SK-N-MC (cell line): Measurements from ENCODE around the gene ANKRD11.
A peak's percentile ranks its signal among the peaks of the same experiment; 100 is the strongest.

Source experiments
- DNase-seq: peaks from one replicate; pipeline ENCODE4 v3.0.0-alpha.2; 2011; ENCODE audit warnings: low read depth, low spot score
- H3K27ac ChIP-seq: fragments of 200-600 bp; sonication (generic); 2 replicates; pipeline ENCODE4 v1.5.1; 2016; ENCODE audit warnings: mixed run types
- H3K36me3 ChIP-seq: fragments of 200-600 bp; sonication (generic); 2 replicates; pipeline ENCODE4 v1.6.1; 2017; ENCODE audit warnings: antibody characterized with exemption, low read length, mixed read lengths; ENCODE audit not compliant: insufficient read depth
- H3K4me3 ChIP-seq: fragments of 200-600 bp; sonication (generic); 2 replicates; pipeline ENCODE4 v1.5.1; 2016
- H3K9ac ChIP-seq: fragments of 200-600 bp; sonication (generic); 2 replicates; pipeline ENCODE4 v1.8.0; 2017; ENCODE audit warnings: mixed run types, mixed read lengths; ENCODE audit not compliant: insufficient read length
- H3K9me3 ChIP-seq: fragments of 200-600 bp; sonication (generic); 2 replicates; pipeline ENCODE4 v1.6.1; 2017; ENCODE audit warnings: low read depth, mild to moderate bottlenecking, antibody characterized with exemption, low read length, moderate library complexity, mixed read lengths
- EZH2 ChIP-seq: fragments of 200-600 bp; sonication (generic); IDR thresholded peaks from one replicate; pipeline ENCODE4 v1.6.1; 2017; ENCODE audit warnings: antibody characterized with exemption
- FOXP2 ChIP-seq: optimal IDR thresholded peaks from 2 replicates; pipeline ENCODE3; 2011; ENCODE audit warnings: mild to moderate bottlenecking, moderate library complexity; ENCODE audit not compliant: insufficient read depth; ENCODE audit errors: extremely low read length, control extremely low read depth
- POLR2AphosphoS5 ChIP-seq: IDR thresholded peaks from 2 replicates; pipeline ENCODE4 v1.6.1; 2012; ENCODE audit warnings: mild to moderate bottlenecking, low read depth, low read length, borderline replicate concordance

Gene ANKRD11

GRCh38 chr16:89377453-89377848 is 112.9 kb downstream of the ANKRD11 start:
- H3K9me3 ChIP-seq, result no peaks in the 10 kb centered on the region
- no peak for DNase-seq
- no peak for TF ChIP-seq FOXP2
- no peak overlapping the region for H3K9ac ChIP-seq
- H3K4me3 ChIP-seq, result no peak overlapping the region
- H3K36me3 ChIP-seq, result no peaks in the 10 kb centered on the region
- no peak overlapping the region for H3K27ac ChIP-seq

GRCh38 chr16:89376812-89377452 is 113.4 kb downstream of the ANKRD11 start:
- H3K9ac ChIP-seq, result no peak overlapping the region
- no peaks in the 10 kb centered on the region; the same call in 1 of the 2 replicates for H3K36me3 ChIP-seq
- H3K27ac ChIP-seq, result no peak overlapping the region
- H3K4me3 ChIP-seq, result no peak overlapping the region
- no peak for DNase-seq
- H3K9me3 ChIP-seq, result no peaks in the 10 kb centered on the region
- TF ChIP-seq FOXP2 (no peak), EZH2 (no peak), POLR2AphosphoS5 (no peak)

- no peak for DNase-seq
- Histone ChIP-seq H3K9ac (no peak overlapping the region), H3K9me3 (no peaks in the 10 kb centered on the region), H3K27ac (no peak overlapping the region), H3K36me3 (no peaks in the 10 kb centered on the region; the same call in 1 of the 2 replicates), H3K4me3 (no peak overlapping the region)
- no peak for TF ChIP-seq FOXP2
- TF ChIP-seq POLR2AphosphoS5, result no peak
- no peak for TF ChIP-seq EZH2
These were observed 114.7 kb downstream of the ANKRD11 start for GRCh38 chr16:89375686-89376085.

- Histone ChIP-seq H3K9ac (no peak overlapping the region), H3K36me3 (no peaks in the 10 kb centered on the region; the same call in 1 of the 2 replicates), H3K27ac (no peak overlapping the region), H3K9me3 (no peaks in the 10 kb centered on the region), H3K4me3 (no peak overlapping the region)
- TF ChIP-seq FOXP2, result peak; percentile 95
- TF ChIP-seq POLR2AphosphoS5, result no peak
- no peak for TF ChIP-seq EZH2
- DNase-seq, result no peak
These were observed 115.3 kb downstream of the ANKRD11 start for GRCh38 chr16:89375021-89375420.

GRCh38 chr16:89374393-89374960 is 115.9 kb downstream of the ANKRD11 start:
- H3K27ac ChIP-seq, result no peak overlapping the region

GRCh38 chr16:89373355-89374110 is 116.8 kb downstream of the ANKRD11 start:
- no peak overlapping the region for H3K27ac ChIP-seq
- no peaks in the 10 kb centered on the region; the same call in 1 of the 2 replicates for H3K36me3 ChIP-seq
- DNase-seq, result no peak
- no peaks in the 10 kb centered on the region for H3K9me3 ChIP-seq
- H3K4me3 ChIP-seq, result no peak overlapping the region
- TF ChIP-seq FOXP2, result no peak
- TF ChIP-seq POLR2AphosphoS5, result no peak
- TF ChIP-seq EZH2, result no peak
- no peak overlapping the region for H3K9ac ChIP-seq

More at GRCh38 chr16:89374393-89374960, 115.9 kb downstream of the ANKRD11 start:
- Histone ChIP-seq H3K36me3 (no peaks in the 10 kb centered on the region; the same call in 1 of the 2 replicates), H3K4me3 (no peak overlapping the region), H3K9ac (no peak overlapping the region), H3K9me3 (no peaks in the 10 kb centered on the region)
- TF ChIP-seq POLR2AphosphoS5 (no peak), EZH2 (no peak), FOXP2 (no peak)
- DNase-seq, result no peak

- TF ChIP-seq POLR2AphosphoS5, result no peak
- no peak for TF ChIP-seq FOXP2
- H3K27ac ChIP-seq, result no peak overlapping the region
- H3K36me3 ChIP-seq, result no peaks in the 10 kb centered on the region; the same call in 1 of the 2 replicates
- H3K9me3 ChIP-seq, result no peaks in the 10 kb centered on the region
- H3K4me3 ChIP-seq, result no peak overlapping the region
- H3K9ac ChIP-seq, result no peak overlapping the region
- no peak for DNase-seq
These were observed 118.3 kb downstream of the ANKRD11 start for GRCh38 chr16:89371968-89372634.

GRCh38 chr16:89371386-89371785 is 119.0 kb downstream of the ANKRD11 start:
- Histone ChIP-seq H3K4me3 (no peak overlapping the region), H3K36me3 (no peaks in the 10 kb centered on the region; the same call in 1 of the 2 replicates), H3K9me3 (no peaks in the 10 kb centered on the region), H3K9ac (no peak overlapping the region), H3K27ac (no peak overlapping the region)
- DNase-seq, result no peak
- no peak for TF ChIP-seq EZH2
- TF ChIP-seq FOXP2, result no peak
- no peak for TF ChIP-seq POLR2AphosphoS5
